ENCODE results near the gene SKP1. TPM values are rescaled to one million over a fixed set of nuclear protein-coding genes. Genes with fewer than 3 reads are reported as not detected.

SKP1 gene
- polyA plus RNA-seq, 4 donors: 476 to 538 (median 505) TPM

DNA sequence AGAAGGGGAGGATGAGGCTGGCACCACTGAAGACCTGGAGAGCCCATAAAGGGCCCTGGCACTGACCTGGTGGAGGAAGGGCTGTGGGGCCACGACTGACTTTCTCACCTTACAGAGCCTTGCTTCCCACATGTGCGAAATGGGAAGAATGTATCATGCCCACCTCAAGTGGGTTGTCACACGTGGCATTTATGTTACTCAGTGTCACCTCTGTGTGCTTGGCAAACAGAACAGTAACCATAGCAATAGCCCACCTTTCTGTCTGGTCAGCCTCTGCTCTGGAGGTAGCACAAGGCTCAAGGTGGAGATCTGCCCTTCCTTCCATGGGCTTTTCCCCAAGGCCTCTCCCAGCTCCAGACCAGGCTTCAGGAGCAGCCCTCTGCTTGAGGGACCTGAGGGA is 45.6 kb downstream of the SKP1 start:
- DNase-seq: no peak
- WGBS, 3 donors: 69 to 77% (median 73%) methylated on average over 3 of the region's 3 CpGs
- H3K4me1 ChIP-seq (ENCODE audit: control insufficient read depth in 3 of 3, insufficient read depth in 2 of 3, low read depth in 1 of 3, low read length in 2 of 3): peaks cover 0 to 2% (median 0%) of the 10 kb centered on the region in 3 donors
- no peaks in the 10 kb centered on the region for H3K9me3 ChIP-seq (ENCODE audit: control insufficient read depth in 2 of 2, insufficient read depth in 1 of 2, low read depth in 1 of 2, low read length in 1 of 2)
- H3K4me3 ChIP-seq (ENCODE audit: low read depth in 1 of 3, low read length in 3 of 3): no peak overlapping the region
- H3K27me3 ChIP-seq (ENCODE audit: control insufficient read depth in 3 of 3, insufficient read depth in 3 of 3, low read length in 3 of 3): no peaks in the 10 kb centered on the region
- H3K27ac ChIP-seq (ENCODE audit: low read depth in 1 of 3, low read length in 2 of 3): peak overlapping the region in 1 of 3 donors; percentile 53
- no peak for FAIRE-seq
- peaks cover under 1 to 91% (median 11%) of the 10 kb centered on the region in 3 donors for H3K36me3 ChIP-seq (ENCODE audit: control insufficient read depth in 3 of 3, insufficient read depth in 2 of 3, low read depth in 1 of 3, low read length in 3 of 3)

GRCh38 chr5:134130239-134130945 is 46.4 kb downstream of the SKP1 start:
- Histone ChIP-seq H3K4me1 (ENCODE audit: control insufficient read depth in 3 of 3, insufficient read depth in 2 of 3, low read depth in 1 of 3, low read length in 2 of 3) (peaks cover 0 to 4% (median 0%) of the 10 kb centered on the region in 3 donors), H3K4me3 (ENCODE audit: low read depth in 1 of 3, low read length in 3 of 3) (no peak overlapping the region), H3K27me3 (ENCODE audit: control insufficient read depth in 3 of 3, insufficient read depth in 3 of 3, low read length in 3 of 3) (no peaks in the 10 kb centered on the region), H3K36me3 (ENCODE audit: control insufficient read depth in 3 of 3, insufficient read depth in 2 of 3, low read depth in 1 of 3, low read length in 3 of 3) (peaks cover 0 to 87% (median 8%) of the 10 kb centered on the region in 3 donors), H3K9me3 (ENCODE audit: control insufficient read depth in 2 of 2, insufficient read depth in 1 of 2, low read depth in 1 of 2, low read length in 1 of 2) (no peaks in the 10 kb centered on the region), H3K27ac (ENCODE audit: low read depth in 1 of 3, low read length in 2 of 3) (peak overlapping the region in 1 of 3 donors; percentile 53)
- no peak for FAIRE-seq
- DNase-seq: no peak
- 78 to 82% (median 82%) methylated on average over 7 to 8 of the region's 8 CpGs for WGBS, 3 donors

DNA sequence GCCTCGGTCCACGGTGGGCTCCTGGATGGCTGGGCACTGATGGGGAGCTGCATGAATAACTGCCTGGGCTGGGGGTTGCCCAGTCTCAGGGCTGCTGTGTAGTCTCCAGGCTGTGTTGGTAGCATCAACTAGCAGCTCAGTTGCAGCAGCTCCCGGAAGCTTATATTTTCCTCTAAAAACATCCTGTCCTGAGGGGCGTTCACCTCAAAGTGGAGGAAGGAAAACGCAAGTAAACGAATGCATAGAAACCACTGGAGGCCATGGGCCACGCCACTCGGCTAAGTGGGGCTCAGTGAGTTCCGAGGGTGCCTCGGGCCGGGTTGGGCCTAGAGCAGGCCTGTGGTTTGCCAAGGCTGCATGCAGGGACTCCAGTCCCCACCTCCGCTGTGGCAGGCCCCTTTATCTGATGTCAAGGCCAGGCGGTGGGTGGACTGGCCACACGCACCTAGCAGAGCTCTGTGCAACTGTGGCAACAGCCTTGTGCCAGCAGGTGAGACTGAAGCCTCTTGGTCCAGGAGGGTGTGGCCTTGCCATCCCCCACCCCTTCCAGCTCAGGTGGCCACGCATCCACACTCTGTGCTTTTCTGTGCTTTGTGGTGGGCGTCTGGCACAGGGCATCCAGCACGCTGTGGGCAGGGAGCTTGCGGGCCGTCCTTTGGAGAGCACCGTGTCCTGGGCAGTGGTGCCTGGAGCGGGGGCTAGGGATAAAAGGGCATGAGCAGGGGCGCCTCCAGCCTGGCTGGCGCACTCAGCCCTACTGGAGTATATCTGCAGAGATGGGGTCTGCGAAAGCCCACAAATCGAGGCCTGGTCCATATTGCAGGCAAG is 47.1 kb downstream of the SKP1 start:
- H3K27ac ChIP-seq (ENCODE audit: low read depth in 1 of 3, low read length in 2 of 3): peak overlapping the region in 1 of 3 donors; percentile 27
- no peaks in the 10 kb centered on the region for H3K9me3 ChIP-seq (ENCODE audit: control insufficient read depth in 2 of 2, insufficient read depth in 1 of 2, low read depth in 1 of 2, low read length in 1 of 2)
- 80 to 87% (median 80%) methylated on average over 25 of the region's 25 CpGs for WGBS, 3 donors
- peaks cover 0 to 4% (median 0%) of the 10 kb centered on the region in 3 donors for H3K4me1 ChIP-seq (ENCODE audit: control insufficient read depth in 3 of 3, insufficient read depth in 2 of 3, low read depth in 1 of 3, low read length in 2 of 3)
- no peak for DNase-seq
- no peaks in the 10 kb centered on the region for H3K27me3 ChIP-seq (ENCODE audit: control insufficient read depth in 3 of 3, insufficient read depth in 3 of 3, low read length in 3 of 3)
- FAIRE-seq: no peak
- peaks cover 0 to 84% (median 6%) of the 10 kb centered on the region in 3 donors for H3K36me3 ChIP-seq (ENCODE audit: control insufficient read depth in 3 of 3, insufficient read depth in 2 of 3, low read depth in 1 of 3, low read length in 3 of 3)
- H3K4me3 ChIP-seq (ENCODE audit: low read depth in 1 of 3, low read length in 3 of 3): no peak overlapping the region

GRCh38 chr5:134128648-134128995 is 48.1 kb downstream of the SKP1 start:
- no peak for DNase-seq
- H3K27ac ChIP-seq (ENCODE audit: low read depth in 1 of 3, low read length in 2 of 3): peak overlapping the region in 1 of 3 donors; percentile 27
- H3K4me1 ChIP-seq (ENCODE audit: control insufficient read depth in 3 of 3, insufficient read depth in 2 of 3, low read depth in 1 of 3, low read length in 2 of 3): peaks cover 0 to 6% (median 0%) of the 10 kb centered on the region in 3 donors
- no peak overlapping the region for H3K4me3 ChIP-seq (ENCODE audit: low read depth in 1 of 3, low read length in 3 of 3)
- WGBS, 3 donors: 79 to 86% (median 81%) methylated on average over 4 to 5 of the region's 5 CpGs
- no peak for FAIRE-seq
- no peaks in the 10 kb centered on the region for H3K9me3 ChIP-seq (ENCODE audit: control insufficient read depth in 2 of 2, insufficient read depth in 1 of 2, low read depth in 1 of 2, low read length in 1 of 2)
- no peaks in the 10 kb centered on the region for H3K27me3 ChIP-seq (ENCODE audit: control insufficient read depth in 3 of 3, insufficient read depth in 3 of 3, low read length in 3 of 3)
- H3K36me3 ChIP-seq (ENCODE audit: control insufficient read depth in 3 of 3, insufficient read depth in 2 of 3, low read depth in 1 of 3, low read length in 3 of 3): peaks cover 0 to 79% (median 2%) of the 10 kb centered on the region in 3 donors

GRCh38 chr5:134127988-134128647 is 48.6 kb downstream of the SKP1 start:
- DNase-seq: no peak
- peaks cover 0 to 79% (median 2%) of the 10 kb centered on the region in 3 donors for H3K36me3 ChIP-seq (ENCODE audit: control insufficient read depth in 3 of 3, insufficient read depth in 2 of 3, low read depth in 1 of 3, low read length in 3 of 3)
- WGBS, 3 donors: 83 to 92% (median 91%) methylated on average over 18 of the region's 18 CpGs
- no peaks in the 10 kb centered on the region for H3K27me3 ChIP-seq (ENCODE audit: control insufficient read depth in 3 of 3, insufficient read depth in 3 of 3, low read length in 3 of 3)
- no peaks in the 10 kb centered on the region for H3K9me3 ChIP-seq (ENCODE audit: control insufficient read depth in 2 of 2, insufficient read depth in 1 of 2, low read depth in 1 of 2, low read length in 1 of 2)
- H3K27ac ChIP-seq (ENCODE audit: low read depth in 1 of 3, low read length in 2 of 3): no peak overlapping the region
- no peak for FAIRE-seq
- no peak overlapping the region for H3K4me3 ChIP-seq (ENCODE audit: low read depth in 1 of 3, low read length in 3 of 3)
- H3K4me1 ChIP-seq (ENCODE audit: control insufficient read depth in 3 of 3, insufficient read depth in 2 of 3, low read depth in 1 of 3, low read length in 2 of 3): peaks cover 0 to 6% (median 0%) of the 10 kb centered on the region in 3 donors

DNA sequence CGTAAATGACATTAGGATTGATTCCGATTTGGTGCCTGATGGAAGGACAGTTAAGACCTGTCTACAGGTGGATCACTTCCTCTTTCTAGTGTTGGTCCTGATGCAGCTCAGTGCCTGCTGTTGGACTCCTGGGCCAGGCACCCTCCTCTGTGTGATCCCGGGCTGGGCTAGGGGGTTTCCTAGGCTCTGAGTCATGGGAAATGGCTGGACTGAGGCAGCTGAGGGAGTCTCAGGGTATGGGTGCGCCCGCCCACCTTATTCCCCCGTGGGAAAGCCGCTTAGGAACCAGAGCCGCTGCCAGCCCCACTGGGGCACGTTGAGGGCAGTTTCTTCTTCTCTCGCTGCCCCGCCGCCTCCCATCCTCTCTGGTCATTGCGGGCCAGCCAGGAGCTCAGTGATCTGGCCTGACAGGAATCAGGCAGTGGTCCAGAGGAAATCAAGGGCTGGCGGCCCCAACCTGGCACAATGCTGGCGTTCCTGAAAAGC is 49.3 kb downstream of the SKP1 start:
- Histone ChIP-seq H3K27me3 (ENCODE audit: control insufficient read depth in 3 of 3, insufficient read depth in 3 of 3, low read length in 3 of 3) (no peaks in the 10 kb centered on the region), H3K4me1 (ENCODE audit: control insufficient read depth in 3 of 3, insufficient read depth in 2 of 3, low read depth in 1 of 3, low read length in 2 of 3) (peaks cover 0 to 6% (median 0%) of the 10 kb centered on the region in 3 donors), H3K9me3 (ENCODE audit: control insufficient read depth in 2 of 2, insufficient read depth in 1 of 2, low read depth in 1 of 2, low read length in 1 of 2) (no peaks in the 10 kb centered on the region), H3K27ac (ENCODE audit: low read depth in 1 of 3, low read length in 2 of 3) (no peak overlapping the region), H3K4me3 (ENCODE audit: low read depth in 1 of 3, low read length in 3 of 3) (no peak overlapping the region), H3K36me3 (ENCODE audit: control insufficient read depth in 3 of 3, insufficient read depth in 2 of 3, low read depth in 1 of 3, low read length in 3 of 3) (peaks cover 0 to 79% (median 2%) of the 10 kb centered on the region in 3 donors)
- WGBS, 3 donors: 65 to 71% (median 66%) methylated on average over 15 of the region's 15 CpGs
- FAIRE-seq: no peak
- DNase-seq: no peak

- WGBS, 3 donors: 51 to 60% (median 56%) methylated on average over 14 of the region's 14 CpGs
- no peak overlapping the region for H3K4me3 ChIP-seq (ENCODE audit: low read depth in 1 of 3, low read length in 3 of 3)
- no peak for FAIRE-seq
These were observed 51.4 kb downstream of the SKP1 start for GRCh38 chr5:134125039-134126015.

More at GRCh38 chr5:134125039-134126015, 51.4 kb downstream of the SKP1 start:
- peaks cover 0 to 71% (median 2%) of the 10 kb centered on the region in 3 donors for H3K36me3 ChIP-seq (ENCODE audit: control insufficient read depth in 3 of 3, insufficient read depth in 2 of 3, low read depth in 1 of 3, low read length in 3 of 3)
- no peak for DNase-seq
- peak overlapping the region in 1 of 3 donors; percentile 47 for H3K27ac ChIP-seq (ENCODE audit: low read depth in 1 of 3, low read length in 2 of 3)
- peaks cover 0 to 5% (median 0%) of the 10 kb centered on the region in 3 donors for H3K4me1 ChIP-seq (ENCODE audit: control insufficient read depth in 3 of 3, insufficient read depth in 2 of 3, low read depth in 1 of 3, low read length in 2 of 3)
- no peaks in the 10 kb centered on the region for H3K9me3 ChIP-seq (ENCODE audit: control insufficient read depth in 2 of 2, insufficient read depth in 1 of 2, low read depth in 1 of 2, low read length in 1 of 2)
- H3K27me3 ChIP-seq (ENCODE audit: control insufficient read depth in 3 of 3, insufficient read depth in 3 of 3, low read length in 3 of 3): no peaks in the 10 kb centered on the region
